NCI-H510A (cell line): ENCODE data around the gene MINPP1.
"Not testable (repeated sequence)": the region's sequence is repeated elsewhere in the genome, so short reads cannot be mapped to it uniquely, and the experiment has no call there.

Experiments used
- DNase-seq: peaks from one replicate; lab custom pipeline; 2025; lab: John Stamatoyannopoulos, UW

The MINPP1 gene, protein sequence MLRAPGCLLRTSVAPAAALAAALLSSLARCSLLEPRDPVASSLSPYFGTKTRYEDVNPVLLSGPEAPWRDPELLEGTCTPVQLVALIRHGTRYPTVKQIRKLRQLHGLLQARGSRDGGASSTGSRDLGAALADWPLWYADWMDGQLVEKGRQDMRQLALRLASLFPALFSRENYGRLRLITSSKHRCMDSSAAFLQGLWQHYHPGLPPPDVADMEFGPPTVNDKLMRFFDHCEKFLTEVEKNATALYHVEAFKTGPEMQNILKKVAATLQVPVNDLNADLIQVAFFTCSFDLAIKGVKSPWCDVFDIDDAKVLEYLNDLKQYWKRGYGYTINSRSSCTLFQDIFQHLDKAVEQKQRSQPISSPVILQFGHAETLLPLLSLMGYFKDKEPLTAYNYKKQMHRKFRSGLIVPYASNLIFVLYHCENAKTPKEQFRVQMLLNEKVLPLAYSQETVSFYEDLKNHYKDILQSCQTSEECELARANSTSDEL

DNA sequence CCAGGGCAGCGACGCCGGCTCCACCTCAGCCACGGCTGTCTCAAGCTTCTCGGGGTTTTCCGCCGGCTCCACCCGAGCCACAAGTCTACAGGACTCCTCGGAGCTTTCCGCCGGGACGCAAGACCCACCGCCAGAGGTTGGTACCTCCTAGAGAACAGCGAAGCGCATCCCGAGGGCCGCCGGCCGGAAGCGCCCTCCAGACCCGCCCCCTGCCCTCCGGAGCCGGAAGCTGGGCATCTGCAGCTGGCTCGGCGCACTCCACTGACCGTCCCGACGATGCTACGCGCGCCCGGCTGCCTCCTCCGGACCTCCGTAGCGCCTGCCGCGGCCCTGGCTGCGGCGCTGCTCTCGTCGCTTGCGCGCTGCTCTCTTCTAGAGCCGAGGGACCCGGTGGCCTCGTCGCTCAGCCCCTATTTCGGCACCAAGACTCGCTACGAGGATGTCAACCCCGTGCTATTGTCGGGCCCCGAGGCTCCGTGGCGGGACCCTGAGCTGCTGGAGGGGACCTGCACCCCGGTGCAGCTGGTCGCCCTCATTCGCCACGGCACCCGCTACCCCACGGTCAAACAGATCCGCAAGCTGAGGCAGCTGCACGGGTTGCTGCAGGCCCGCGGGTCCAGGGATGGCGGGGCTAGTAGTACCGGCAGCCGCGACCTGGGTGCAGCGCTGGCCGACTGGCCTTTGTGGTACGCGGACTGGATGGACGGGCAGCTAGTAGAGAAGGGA, at the start of gene MINPP1:
MINPP1 (plus strand) TSS at position 254 of the 726 bp plus-strand sequence; CDS start at position 277, 23 bp downstream.
- peak; percentile 80 for DNase-seq

DNA sequence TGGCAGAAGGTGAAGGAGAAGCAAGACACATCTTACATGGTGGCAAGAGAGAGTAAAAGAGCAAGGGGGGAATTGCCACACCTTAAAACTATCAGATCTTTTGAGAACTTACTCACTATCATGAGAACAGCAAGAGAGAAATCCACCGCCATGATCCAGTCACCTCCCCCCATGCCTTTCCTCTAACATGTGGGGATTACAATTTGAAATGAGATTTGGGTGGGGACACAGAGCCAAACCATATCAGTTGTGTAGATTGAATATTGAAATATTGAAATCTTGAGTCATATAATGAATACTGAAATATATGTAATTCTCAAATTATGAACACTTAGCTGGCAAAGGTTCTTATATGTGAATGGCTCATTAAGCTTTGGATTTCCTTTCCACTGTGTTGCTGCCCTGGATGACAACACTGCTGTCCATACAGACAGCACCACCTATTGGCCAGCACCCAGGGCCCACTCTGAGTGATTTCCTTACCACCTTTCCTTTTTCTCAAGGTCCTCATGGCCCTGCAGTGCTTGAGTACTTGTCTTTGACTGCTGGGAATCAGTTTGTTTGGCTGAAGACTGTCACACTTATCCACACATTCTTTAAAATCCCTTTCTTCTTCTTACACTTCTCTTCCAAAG, 48.0 kb upstream of the MINPP1 start:
- not testable (repeated sequence) for DNase-seq

DNA sequence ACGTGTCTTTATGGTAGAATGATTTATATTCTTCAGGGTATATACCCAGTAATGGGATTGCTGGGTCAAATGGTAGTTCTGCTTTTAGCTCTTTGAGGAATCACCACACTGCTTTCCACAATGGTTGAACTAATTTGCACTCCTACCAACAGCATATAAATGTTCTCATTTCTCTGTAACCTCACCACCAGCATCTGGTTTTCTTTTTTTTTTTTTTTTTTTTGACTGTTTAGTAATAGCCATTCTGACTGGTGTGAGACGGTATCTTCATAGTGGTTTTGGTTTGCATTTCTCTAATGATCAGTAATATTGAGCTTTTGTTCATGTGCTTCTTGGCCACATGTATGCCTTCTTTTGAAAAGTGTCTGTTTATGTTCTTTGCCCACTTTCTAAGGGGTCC, 42.9 kb upstream of the MINPP1 start:
- DNase-seq: not testable (repeated sequence)

DNA sequence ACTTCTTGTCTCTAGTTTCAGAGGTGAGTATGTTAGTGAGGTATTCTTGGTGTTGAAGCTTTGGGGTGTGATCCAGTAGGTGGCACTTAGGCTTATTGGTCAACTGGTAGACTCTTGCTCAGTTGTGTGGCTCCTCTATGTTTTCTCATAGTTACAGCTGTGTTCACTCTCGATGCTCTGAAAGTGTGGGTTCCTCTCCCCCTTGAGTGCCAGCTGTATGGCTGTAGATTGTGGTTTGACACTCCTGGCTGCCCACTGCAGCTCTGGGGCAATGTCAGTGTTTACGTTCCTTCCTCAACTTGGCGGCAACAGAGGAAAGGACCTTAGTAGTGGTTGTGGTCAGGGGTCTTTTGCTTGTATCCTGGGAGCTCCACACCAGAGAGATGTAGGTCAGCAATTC, 37.8 kb upstream of the MINPP1 start:
- not testable (repeated sequence) for DNase-seq

DNA sequence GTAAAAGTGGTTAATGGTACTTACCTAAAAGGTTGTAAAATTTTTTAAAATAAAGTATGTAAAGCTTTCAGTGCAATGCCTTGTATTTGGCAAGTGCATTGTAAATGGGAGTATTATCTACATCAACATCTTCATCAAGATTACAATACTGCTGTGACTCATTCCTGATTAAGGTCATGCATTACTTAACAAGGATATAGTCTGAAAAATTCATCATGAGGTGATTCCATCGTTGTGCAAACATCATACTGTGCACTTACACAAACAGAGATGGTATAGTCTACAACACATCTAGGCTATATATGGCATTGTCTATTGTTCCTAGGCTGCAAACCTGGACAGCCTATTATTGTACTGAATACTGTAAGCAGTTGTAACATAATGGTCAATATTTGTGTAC, 16.0 kb upstream of the MINPP1 start:
- not testable (repeated sequence) for DNase-seq

DNA sequence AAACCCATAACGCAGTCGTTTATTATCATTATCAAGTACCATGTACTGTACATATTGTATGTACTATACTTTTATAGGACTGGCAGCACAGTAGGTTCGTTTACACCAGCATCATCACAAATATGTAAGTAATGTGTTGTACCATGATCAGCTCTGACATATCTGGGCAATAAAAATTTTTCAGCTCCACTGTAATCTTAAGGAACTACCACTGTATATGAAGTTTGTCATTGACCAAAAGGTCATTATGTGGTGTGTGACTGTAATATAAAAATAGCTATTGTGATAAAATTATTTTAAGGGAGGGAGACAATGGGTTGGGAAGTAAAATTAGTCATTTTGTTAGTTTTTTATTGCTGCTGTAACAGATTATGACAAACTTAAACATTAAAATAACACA, 14.4 kb upstream of the MINPP1 start:
- DNase-seq: not testable (repeated sequence)

DNA sequence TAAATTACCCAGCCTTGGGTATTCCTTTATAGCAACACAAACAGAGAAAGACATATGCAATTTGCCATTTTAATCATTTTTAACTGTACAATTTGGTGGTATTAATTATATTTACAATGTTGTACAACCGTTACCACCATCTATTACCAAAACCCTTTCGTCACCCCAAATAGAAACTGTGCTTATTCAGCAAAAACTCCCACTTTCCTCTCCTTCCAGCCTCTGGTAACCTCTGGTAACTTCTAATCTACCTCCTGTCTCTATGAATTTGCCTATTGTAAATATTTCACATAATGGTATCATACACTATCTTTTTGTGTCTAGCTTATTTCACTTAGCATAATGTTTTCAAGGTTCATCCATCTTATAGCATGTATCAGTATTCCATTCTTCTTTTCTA, 12.2 kb upstream of the MINPP1 start:
- DNase-seq: not testable (repeated sequence)

DNA sequence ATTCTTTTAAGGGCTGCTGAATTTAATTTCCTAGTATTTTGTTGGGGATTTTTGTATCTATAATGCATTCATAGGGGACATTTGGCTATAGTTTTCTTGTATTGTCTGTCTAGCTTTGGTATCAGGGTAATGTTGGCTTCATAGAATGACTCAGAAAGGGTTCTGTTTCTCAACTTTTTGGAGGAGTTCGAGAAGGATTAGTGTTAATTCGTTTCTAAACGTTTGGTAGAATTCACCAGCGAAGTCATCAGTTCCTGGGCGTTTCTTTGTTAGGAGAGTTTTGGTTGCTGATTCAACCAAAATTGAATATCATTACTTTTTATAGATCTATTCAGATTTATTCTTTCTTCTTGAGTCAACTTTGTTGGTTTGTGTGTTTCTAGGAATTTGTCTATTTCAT, 9.2 kb upstream of the MINPP1 start:
- not testable (repeated sequence) for DNase-seq

DNA sequence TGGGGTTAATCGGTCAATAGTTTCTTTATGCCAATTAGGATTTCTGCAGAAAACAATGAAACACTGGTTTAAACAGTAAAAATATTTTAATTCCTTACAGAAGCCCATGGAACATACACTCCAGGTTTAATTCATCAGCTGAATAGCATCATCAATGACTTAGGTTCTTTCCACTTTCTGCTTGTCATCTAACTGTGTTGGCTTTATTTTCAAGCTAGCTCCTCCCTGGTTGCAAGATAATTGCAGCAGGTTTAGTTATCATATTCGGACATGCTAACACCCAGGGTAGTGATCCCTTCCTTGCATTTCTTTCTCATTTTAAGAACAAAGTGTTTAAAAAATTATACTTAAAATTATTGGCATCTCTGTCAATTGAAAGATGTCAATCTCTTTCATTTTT, 7.3 kb upstream of the MINPP1 start:
- not testable (repeated sequence) for DNase-seq

DNA sequence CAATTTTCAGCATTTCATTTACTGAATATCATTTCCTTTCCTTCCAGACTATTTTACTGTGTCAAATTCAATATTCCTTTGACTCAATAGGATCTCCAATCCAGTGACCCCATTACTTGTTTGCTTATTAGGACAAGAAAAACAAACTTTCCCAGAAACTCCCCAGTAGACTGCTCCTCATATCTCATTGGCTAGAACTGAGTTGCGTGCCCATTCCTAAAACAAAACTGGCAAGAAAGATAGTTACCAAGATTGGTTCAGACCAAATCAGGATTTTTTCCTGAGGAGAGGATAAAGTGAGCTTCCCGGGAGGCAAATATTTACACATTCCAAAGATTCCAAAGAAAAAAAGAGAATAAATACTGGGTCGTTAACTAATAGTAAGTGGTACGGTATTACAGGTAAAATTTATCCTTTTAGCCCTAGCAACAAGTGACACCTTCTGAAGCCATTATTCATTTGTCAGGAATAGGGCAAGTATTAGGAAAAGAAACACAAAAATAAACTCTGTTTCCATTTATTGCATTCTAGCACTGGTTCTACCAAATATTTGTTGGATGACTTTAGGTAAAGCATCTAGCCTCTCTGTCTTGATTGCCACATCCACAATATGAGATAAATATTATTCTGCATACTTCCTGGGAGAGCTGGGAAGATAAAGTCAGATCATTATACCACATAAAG, 6.4 kb upstream of the MINPP1 start:
- not testable (repeated sequence) for DNase-seq

DNA sequence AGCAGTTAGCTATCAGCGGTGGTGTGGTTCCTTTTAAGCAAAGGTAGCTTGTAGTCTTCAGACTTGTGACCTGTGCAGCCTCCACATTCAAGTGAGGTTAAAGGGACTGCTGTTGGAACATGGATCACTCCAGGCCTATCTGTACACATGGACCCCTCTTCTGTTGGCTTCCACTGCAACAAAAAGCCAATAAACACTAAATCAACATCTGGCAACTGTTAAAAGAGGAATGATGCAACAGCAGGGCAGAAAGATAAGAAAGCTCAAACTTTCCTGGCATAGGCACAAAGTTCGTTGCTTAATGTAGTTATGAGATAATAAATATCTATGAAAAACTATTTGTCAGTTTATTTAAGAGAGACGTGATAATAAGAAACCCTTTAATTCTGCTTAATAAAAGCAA, 4.0 kb upstream of the MINPP1 start:
- DNase-seq: no peak

DNA sequence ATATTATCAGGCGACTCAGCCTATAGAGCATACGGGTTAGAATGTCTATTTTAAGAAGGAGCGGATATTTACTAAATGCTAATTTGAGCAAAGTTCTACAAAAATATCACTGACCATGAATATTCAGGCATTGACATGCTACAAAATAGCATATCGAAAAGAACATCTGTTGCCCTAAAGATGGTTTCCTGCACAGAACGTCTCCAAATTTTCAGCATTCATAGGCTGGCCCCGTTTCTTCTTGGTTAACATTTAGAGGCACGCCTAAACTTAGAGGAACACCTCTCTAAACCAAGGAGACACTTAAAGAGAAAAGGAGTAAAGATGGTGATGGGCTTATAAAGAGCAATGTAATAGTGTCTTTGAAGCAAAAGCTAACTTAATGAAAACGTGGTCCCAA, 1.3 kb upstream of the MINPP1 start:
- DNase-seq: no peak

DNA sequence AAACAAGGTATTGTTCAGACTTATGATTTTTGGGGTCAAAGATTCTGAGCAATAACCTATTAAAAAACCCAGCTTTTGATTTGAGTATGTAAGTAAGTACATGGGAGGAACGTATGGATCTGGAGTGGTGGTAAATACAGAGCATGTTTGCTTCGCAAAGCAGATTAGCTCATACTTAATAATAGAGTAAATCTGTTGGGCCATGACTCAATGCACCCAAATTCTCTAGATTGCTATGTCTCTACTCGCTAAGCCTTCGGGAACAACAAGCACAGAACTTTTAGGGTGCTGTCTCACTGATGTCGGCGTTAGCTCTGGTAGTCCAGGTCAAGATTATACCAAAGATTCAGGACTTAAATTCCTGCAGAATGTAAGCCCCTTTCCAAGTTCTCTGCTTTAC, 807 bp upstream of the MINPP1 start:
- no peak for DNase-seq

DNA sequence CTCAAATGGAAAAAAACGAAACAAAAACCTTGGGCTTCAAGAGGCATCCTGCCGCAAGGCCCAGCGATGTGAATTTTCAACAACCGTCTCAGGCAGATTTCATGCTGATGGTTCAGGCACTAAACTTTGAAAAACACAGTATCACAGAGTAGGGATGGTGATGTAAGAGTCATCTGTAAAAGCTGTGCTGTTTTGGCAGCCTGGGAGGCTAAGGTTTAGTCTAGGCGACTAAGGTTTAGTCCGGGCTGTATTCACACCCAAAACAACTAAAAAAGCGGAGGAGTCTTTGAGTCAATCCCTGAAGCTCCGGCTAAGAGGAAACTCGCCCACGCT, 420 bp upstream of the MINPP1 start:
- no peak for DNase-seq

DNA sequence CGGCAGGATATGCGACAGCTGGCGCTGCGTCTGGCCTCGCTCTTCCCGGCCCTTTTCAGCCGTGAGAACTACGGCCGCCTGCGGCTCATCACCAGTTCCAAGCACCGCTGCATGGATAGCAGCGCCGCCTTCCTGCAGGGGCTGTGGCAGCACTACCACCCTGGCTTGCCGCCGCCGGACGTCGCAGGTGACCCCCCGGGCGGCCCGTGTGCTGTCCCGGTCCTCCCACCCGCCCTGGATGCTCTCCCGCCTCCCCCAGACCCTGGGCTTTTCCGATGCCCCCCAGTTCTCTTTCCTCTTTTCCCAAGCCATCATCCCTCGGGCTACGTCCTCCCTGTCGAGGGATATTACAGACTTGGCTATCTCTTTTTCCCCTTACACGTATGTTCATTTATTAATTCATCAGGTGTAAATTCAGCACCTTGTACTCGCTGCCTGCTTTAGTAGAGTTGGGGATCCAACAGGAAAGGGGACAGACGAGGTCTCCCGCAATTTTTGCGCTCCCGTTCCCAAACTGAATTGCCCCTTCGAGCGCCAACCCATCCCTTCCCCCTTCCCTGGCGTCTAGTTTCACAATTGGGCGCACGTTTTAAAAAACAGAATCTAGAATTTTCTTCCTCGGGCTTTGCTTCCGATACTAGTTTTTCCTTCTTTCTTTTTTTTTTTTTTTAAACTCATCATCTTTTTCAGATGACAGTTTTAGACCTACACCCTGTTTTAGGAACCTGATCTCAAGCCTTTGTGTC, 846 bp downstream of the MINPP1 start:
- DNase-seq: peak; percentile 39

DNA sequence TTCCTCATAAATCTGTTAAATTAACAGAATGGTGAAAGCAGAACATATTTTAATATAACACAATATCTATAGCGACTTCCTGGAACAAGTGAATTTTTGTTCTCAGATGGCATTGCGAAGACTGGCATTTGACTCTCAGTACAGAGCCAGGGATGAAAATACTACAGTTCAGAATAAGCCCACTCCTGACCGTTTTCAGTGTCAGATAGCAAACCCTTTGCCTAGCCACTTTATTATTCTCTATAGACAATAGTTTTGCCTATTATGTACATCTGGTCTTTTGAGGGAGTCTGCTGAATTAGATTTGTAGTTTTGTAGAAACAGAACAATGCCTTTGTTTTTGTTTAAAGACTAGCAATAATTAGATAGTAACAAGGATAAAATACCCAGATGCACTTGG, 2.3 kb downstream of the MINPP1 start:
- no peak for DNase-seq

DNA sequence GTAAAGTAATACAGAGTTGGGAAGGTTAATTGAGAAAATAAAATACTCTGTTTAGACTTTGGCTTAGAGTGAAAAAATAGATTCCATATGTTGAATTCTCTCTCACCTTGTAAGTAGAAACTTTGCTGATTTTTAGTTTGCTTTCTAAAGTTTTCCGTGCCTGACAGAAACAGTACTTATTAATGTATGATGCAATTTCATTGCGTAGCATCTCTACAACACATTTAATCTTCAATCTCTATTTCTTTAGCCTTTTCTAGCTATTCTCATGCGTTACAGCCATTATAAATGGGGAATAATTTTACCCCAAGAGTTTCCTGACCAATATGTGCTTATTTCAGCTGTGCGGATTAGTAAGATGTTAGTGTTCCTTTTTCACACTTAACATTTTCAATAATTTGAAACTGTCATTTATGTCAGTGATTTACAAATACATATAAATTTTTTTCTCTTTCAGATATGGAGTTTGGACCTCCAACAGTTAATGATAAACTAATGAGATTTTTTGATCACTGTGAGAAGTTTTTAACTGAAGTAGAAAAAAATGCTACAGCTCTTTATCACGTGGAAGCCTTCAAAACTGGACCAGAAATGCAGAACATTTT, 3.3 kb downstream of the MINPP1 start:
- DNase-seq: no peak

DNA sequence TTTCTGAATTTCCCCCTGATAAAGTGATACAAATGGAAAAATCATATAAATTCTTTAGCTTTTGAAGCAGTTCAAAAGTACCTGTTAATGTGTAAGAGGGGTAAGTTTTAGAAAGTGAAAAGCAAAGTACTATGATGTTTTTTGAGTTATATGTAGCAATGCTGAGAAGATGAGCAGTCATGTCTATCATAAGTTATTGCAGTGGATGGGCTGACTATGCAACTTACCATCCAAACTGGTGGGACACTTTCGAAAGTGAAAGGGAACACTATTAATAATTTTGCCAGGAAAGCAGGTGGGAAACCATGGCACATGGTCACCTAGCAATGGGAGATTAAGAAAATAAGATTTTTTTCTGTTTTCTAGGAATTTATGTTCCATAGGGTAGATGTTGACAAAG, 4.1 kb downstream of the MINPP1 start:
- DNase-seq: no peak

DNA sequence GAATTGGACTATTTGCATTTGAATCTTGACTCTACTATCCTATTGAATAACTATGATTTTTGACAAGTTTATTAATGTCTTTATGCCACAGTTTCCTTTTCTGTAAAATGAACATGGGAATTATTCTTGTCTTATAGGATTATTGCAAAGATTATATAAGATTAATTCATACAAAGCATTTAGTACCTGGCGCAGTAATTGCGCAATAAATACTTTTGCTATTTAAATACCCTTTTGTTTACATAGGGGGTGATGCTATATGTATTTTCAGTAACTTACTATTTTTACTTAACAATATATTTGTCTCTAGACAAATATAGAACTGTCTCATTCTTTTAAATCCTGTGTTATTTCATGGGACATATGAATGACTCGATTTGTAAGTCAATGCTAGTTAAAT, 5.3 kb downstream of the MINPP1 start:
- DNase-seq: no peak

DNA sequence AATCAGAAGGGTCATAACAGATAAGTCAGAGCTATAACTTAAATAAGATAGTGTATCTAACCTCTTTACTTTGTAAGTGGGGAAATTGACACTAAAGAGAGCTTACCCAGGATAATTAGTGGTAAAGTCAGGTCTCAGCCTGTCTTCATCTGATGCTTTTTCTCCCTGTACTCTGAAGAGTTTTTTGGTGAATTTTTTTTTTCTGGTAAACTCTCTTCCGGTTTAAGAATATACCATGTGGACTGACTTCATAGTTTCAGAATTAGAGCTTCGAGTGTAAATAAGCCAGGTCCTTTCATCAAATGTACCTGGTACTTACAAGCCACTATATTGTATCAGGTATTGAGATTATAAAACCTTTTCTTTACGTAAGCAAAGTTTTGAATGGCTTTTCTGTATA, 6.8 kb downstream of the MINPP1 start:
- DNase-seq: no peak

DNA sequence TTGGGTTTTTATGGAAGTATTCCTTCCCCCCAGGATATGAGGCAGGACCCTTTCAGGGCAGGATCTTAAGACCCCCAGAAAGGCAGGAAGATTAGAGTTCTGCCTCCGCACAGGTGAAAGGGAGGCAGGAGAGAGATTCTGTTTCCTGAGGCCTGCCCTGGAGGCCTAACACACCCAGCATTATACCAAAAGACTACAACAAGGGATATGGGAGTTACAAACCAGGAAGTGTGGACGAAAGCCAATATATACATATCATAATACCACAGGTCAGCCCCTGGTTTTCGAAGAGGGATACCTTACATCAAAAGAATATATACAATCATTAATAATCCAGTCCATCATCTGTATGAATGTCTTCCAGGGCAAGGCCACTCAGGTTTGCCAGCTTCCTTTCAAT, 14.2 kb downstream of the MINPP1 start:
- no peak for DNase-seq
